Measurements from ENCODE around the gene VWA1. TPM values are rescaled to one million over a fixed set of nuclear protein-coding genes. Genes with fewer than 3 reads are reported as not detected.

The VWA1 gene
- total RNA-seq, 1 experiment from 2014 or later, result 56.6 TPM

GRCh38 chr1:1435911-1436629 lies 580 bp downstream of the VWA1 start:
- Histone ChIP-seq H3K27ac (no peak overlapping the region), H3F3A (ENCODE audit: insufficient read depth, low read depth) (peaks cover 25% of the 10 kb centered on the region; the same call in 1 of the 2 replicates), H3K9me2 (ENCODE audit: insufficient read depth) (no peaks in the 10 kb centered on the region), H3K9me3 (ENCODE audit: insufficient read depth, low read depth) (no peaks in the 10 kb centered on the region), H4K20me1 (ENCODE audit: insufficient read depth) (no peaks in the 10 kb centered on the region), H3K27me3 (ENCODE audit: insufficient read depth, low read depth) (no peaks in the 10 kb centered on the region), H3K4me2 (peak overlapping the region; percentile 85), H3K4me1 (replicated peaks; ENCODE audit: insufficient read depth) (peaks cover 49% of the 10 kb centered on the region), H3K79me2 (ENCODE audit: low read depth) (peaks cover 5% of the 10 kb centered on the region; the same call in 1 of the 2 replicates), H3K36me3 (ENCODE audit: low read depth) (no peaks in the 10 kb centered on the region), H2AFZ (no peak overlapping the region), H3K4me3 (peak overlapping the region; percentile 69)
- intact Hi-C loops (cut with micrococcal nuclease; ENCODE audit: unreplicated experiment), result loop anchor here (10.0 kb wide), 1 partner anchor 91 kb away; the partner anchor contains the start of gene DVL1
- POLR2A ChIA-PET (ENCODE audit: unreplicated experiment), result interaction anchor here (0.6 kb wide), 1 partner anchor 16 kb away, joined by 4 read pairs; no protein-coding TSS in a partner anchor
- CTCF ChIA-PET, result no interaction called here
- BruUV-seq (replicated peaks), result no TSS peak
- DNase-seq, result no peak
- TF ChIP-seq CTCF (conservative IDR thresholded peaks at IDR 0.05), result no peak
- no peak for TF ChIP-seq EZH2 (IDR thresholded peaks at IDR 0.05; ENCODE audit: low read depth)

GRCh38 chr1:1436630-1437032 lies 1.1 kb downstream of the VWA1 start:
- ChIA-PET CTCF (no interaction called here), POLR2A (ENCODE audit: unreplicated experiment) (no interaction called here)
- H3K27ac ChIP-seq, result no peak overlapping the region
- H3K9me2 ChIP-seq (ENCODE audit: insufficient read depth), result no peaks in the 10 kb centered on the region
- no TSS peak for BruUV-seq (replicated peaks)
- no peak for DNase-seq
- H3K4me3 ChIP-seq, result peak overlapping the region; percentile 69; the same call in 1 of the 2 replicates
- H2AFZ ChIP-seq, result no peak overlapping the region
- peaks cover 5% of the 10 kb centered on the region; the same call in 1 of the 2 replicates for H3K79me2 ChIP-seq (ENCODE audit: low read depth)
- peaks cover 22% of the 10 kb centered on the region; the same call in 1 of the 2 replicates for H3F3A ChIP-seq (ENCODE audit: insufficient read depth, low read depth)
- no peaks in the 10 kb centered on the region for H3K36me3 ChIP-seq (ENCODE audit: low read depth)
- H3K9me3 ChIP-seq (ENCODE audit: insufficient read depth, low read depth), result no peaks in the 10 kb centered on the region
- TF ChIP-seq CTCF (conservative IDR thresholded peaks at IDR 0.05) (no peak), EZH2 (IDR thresholded peaks at IDR 0.05; ENCODE audit: low read depth) (no peak)
- intact Hi-C loops (cut with micrococcal nuclease; ENCODE audit: unreplicated experiment), result loop anchor here (10.0 kb wide), 1 partner anchor 92 kb away; the partner anchor contains the start of gene DVL1
- no peaks in the 10 kb centered on the region for H4K20me1 ChIP-seq (ENCODE audit: insufficient read depth)
- H3K4me1 ChIP-seq (replicated peaks; ENCODE audit: insufficient read depth), result peaks cover 44% of the 10 kb centered on the region
- no peaks in the 10 kb centered on the region for H3K27me3 ChIP-seq (ENCODE audit: insufficient read depth, low read depth)
- peak overlapping the region; percentile 85 for H3K4me2 ChIP-seq

- no peaks in the 10 kb centered on the region for H3K9me2 ChIP-seq (ENCODE audit: insufficient read depth)
- no peak overlapping the region for H3K27ac ChIP-seq
- peak overlapping the region; percentile 85; the same call in 1 of the 2 replicates for H3K4me2 ChIP-seq
- peaks cover 15% of the 10 kb centered on the region; the same call in 1 of the 2 replicates for H3F3A ChIP-seq (ENCODE audit: insufficient read depth, low read depth)
- no peak overlapping the region for H2AFZ ChIP-seq
- peaks cover 5% of the 10 kb centered on the region; the same call in 1 of the 2 replicates for H3K79me2 ChIP-seq (ENCODE audit: low read depth)
- H4K20me1 ChIP-seq (ENCODE audit: insufficient read depth), result no peaks in the 10 kb centered on the region
- BruUV-seq (replicated peaks), result no TSS peak
- DNase-seq, result no peak
- ChIA-PET POLR2A (ENCODE audit: unreplicated experiment) (interaction anchor here (0.6 kb wide), 1 partner anchor 77 kb away, joined by 4 read pairs; no protein-coding TSS in a partner anchor), CTCF (no interaction called here)
- no peak overlapping the region for H3K4me3 ChIP-seq
- intact Hi-C loops (cut with micrococcal nuclease; ENCODE audit: unreplicated experiment), result loop anchor here (10.0 kb wide), 1 partner anchor 92 kb away; the partner anchor contains the start of gene DVL1
- TF ChIP-seq EZH2 (IDR thresholded peaks at IDR 0.05; ENCODE audit: low read depth), result no peak
- no peak for TF ChIP-seq CTCF (conservative IDR thresholded peaks at IDR 0.05)
- H3K36me3 ChIP-seq (ENCODE audit: low read depth), result no peaks in the 10 kb centered on the region
- H3K9me3 ChIP-seq (ENCODE audit: insufficient read depth, low read depth), result no peaks in the 10 kb centered on the region
- peaks cover 37% of the 10 kb centered on the region for H3K4me1 ChIP-seq (replicated peaks; ENCODE audit: insufficient read depth)
- no peaks in the 10 kb centered on the region for H3K27me3 ChIP-seq (ENCODE audit: insufficient read depth, low read depth)
These were observed 1.8 kb downstream of the VWA1 start for GRCh38 chr1:1437033-1437903.
